Measurements from ENCODE around the gene FAM78A. TPM values are rescaled to one million over a fixed set of nuclear protein-coding genes. Genes with fewer than 3 reads are reported as not detected.
A peak's percentile ranks its signal among the peaks of the same experiment; 100 is the strongest.

The FAM78A gene
- total RNA-seq, 1 donor from 2014 or later: 3.7 TPM

GRCh38 chr9:131239161-131239975, 36.9 kb downstream of the FAM78A start:
- DNase-seq (ENCODE audit: low read depth, low spot score): no peak

DNA sequence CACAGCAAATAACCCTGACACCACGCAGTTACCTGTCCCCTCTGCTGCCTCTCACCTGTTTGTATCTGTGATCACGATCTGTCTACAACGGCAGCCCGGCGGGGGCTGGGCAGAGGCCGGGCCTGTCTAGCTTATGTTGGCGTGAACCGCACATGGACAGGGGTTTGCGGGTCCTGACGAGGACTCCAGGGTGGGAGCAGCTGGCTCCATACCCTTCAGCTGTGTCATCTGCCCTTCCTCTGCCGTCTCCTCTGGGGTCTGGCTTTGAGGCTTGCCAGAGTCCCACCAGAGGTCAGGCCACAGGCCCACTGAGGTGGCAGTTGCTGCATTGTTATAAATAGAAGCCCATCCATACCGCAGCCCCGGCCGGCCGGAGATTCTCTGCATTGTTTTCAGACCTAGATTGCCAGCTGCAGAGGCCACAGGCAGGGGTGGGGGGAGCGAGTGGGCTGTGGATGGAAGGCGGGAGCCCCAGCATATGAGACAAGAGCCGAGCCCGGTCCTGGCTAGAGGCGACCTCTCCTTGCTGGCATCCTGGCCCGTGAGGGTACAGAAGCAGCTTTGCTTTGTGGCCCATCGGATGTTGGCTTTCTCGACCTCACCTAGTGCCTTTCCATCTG, 37.8 kb downstream of the FAM78A start:
- DNase-seq (ENCODE audit: low read depth, low spot score): no peak

DNA sequence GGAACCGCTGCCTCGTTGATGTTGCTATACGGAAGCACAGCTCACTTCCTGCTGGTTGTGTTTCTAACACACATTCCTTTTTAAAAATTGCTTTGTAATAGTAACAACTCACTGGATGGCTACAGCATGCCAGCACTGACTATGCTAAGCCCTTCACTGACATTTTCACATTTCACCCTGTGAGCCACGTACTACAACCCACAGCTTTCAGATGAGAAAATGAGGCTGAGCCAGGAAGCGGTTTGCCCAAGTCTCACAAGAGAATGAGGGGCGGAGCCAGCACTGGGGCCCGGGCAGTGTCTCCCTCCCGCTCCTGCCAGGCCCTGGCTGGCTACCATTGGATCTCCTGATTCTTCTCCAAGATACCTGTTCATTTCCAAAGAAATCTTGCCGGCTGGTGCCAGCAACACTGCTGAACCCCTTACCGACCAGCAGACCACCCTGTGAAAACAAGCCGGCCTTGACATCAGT, 38.3 kb downstream of the FAM78A start:
- peak; percentile 68 for DNase-seq (ENCODE audit: low read depth, low spot score)

- DNase-seq (ENCODE audit: low read depth, low spot score): no peak
Observed at GRCh38 chr9:131237291-131237690, 39.0 kb downstream of the FAM78A start.

DNA sequence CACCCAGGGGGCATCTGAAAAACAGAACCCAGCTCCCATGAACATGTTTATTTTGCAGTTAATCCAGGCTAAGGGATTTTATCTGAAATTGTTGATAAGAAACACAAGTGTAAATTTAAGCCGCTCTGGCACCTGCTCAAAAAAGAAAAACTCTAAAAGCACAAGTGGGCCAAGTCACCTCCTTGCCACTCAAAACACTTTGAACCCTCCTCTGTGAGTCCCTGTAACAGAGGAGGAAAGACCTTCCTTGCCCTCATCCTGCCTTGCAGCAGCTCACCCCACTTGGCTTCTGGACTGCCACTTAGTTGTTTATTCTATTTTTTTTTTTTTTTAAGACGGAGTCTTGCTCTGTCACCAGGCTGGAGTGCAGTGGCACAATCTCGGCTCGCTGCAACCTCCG, 39.5 kb downstream of the FAM78A start:
- DNase-seq (ENCODE audit: low read depth, low spot score): no peak

- no peak for DNase-seq (ENCODE audit: low read depth, low spot score)
Observed at GRCh38 chr9:131236161-131236560, 40.1 kb downstream of the FAM78A start.

DNA sequence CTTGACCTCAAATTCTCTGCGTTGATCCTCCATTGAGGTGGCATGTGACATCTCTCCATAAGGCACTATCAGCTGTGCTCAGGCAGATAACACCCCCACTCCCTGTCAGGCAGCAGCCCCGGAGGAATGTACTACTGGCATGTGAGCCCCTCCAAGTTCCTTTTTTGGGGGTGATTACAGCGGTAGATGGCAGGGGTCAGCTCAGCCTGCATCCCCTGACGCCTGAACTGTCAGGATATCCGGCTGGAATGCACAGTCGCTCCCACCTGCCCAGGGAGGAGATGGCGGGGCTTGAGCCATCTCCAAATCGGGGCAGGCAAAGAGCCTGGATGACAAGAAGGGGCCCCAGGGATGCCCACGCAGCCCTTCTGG, 40.8 kb downstream of the FAM78A start:
- no peak for DNase-seq (ENCODE audit: low read depth, low spot score)

GRCh38 chr9:131234799-131235479, 41.4 kb downstream of the FAM78A start:
- DNase-seq (ENCODE audit: low read depth, low spot score): no peak

DNA sequence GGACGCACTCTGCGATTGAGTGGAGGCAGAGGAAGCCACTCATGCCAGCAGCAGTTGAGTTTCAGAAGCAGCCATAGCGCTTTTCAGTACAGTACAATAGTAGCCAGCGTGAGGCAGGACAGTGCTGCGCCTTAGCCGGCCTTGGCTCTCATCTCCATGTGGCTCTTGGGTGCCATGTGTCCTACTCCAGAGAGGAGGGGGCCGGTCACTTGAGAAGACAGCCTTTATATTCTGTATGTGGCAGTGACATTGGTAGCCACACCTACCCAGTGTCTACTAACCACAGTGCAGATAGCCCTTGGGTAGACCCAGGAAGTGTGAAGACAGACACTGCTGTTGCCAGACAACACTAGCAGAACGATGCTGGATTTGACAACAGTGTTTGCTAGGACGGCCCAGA, 42.3 kb downstream of the FAM78A start:
- DNase-seq (ENCODE audit: low read depth, low spot score): no peak

- DNase-seq (ENCODE audit: low read depth, low spot score): no peak
Observed at GRCh38 chr9:131233556-131233955, 42.8 kb downstream of the FAM78A start.

DNA sequence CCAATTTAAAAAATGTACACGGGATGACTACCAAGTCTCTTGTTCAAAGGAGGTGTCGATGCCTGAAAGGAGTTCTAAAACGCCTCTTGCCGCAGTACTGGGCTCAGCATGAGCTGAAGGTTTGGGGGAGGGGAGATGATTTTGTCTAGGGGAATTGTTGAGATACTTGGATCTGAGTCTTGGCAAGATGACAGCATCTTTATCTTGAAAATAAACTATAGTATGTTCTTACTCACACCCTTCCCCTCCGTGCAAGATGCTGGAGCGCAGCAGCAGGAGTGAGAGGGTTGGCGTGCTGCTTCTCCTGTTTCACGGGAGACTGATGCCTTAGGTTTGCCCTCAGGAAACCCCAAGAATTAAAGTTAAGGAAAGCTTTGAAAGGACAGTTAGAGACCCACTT, 47.3 kb downstream of the FAM78A start:
- no peak for DNase-seq (ENCODE audit: low read depth, low spot score)

DNA sequence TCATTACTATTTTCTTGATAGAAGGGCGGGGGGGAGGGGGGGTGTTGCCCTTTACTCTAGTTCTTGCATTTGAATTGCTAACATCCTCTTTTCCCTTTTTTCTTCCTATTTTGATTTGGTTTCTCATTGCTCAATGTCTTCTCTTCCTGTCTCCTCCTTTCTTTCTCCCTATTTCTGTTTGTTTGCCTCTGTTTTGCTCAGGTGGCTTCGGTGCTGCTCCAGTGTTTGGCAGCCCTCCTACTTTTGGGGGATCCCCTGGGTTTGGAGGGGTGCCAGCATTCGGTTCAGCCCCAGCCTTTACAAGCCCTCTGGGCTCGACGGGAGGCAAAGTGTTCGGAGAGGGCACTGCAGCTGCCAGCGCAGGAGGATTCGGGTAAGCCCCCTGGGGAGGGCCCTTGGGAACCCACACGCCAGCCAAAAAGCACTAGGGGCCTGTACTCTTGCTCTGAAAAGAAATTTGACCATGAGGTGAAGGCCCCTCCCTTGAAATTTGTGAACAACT, 48.3 kb downstream of the FAM78A start:
- no peak for DNase-seq (ENCODE audit: low read depth, low spot score)

DNA sequence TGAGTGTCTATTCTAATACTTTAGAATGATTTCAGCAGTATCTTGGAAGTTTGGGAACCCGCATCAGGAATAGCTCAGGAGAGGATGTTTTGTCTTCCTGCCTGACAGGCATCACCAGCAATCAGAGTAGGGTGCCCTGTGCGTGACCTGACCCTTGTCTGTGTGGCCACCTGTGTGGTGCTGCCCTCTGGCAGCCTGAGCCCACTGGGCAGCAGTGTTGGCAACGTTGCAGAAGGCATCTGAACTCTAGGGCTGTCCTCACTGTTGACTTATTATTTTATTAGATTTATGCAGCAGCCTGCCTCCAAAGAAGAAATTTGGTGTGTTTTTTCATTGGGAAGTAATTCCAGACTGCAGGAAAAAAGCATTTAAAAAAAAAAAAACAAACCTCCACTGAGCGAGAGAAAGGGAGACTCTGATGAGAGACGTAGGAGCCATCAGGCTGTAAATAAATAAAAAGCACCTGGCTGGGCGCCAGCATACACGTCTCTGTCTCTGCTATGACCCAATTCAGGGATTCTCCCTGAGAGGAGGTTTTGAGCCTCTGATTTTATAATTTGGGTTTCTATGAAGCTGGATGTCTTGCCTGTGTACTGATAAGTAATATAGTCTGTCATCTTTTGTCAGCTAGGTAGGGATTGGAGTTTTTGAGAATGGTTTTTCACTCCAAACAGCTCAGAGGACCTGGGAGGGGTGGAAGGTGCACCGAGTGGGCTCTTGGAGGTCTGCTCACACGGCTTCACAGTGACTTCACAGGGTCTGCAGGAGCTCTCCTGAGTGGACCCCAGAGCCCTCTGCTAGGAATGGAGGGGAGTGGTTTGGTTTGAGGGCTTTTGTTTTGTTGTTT, 49.0 kb downstream of the FAM78A start:
- DNase-seq (ENCODE audit: low read depth, low spot score): no peak

GRCh38 chr9:131226226-131226625, 50.1 kb downstream of the FAM78A start:
- DNase-seq (ENCODE audit: low read depth, low spot score): no peak

DNA sequence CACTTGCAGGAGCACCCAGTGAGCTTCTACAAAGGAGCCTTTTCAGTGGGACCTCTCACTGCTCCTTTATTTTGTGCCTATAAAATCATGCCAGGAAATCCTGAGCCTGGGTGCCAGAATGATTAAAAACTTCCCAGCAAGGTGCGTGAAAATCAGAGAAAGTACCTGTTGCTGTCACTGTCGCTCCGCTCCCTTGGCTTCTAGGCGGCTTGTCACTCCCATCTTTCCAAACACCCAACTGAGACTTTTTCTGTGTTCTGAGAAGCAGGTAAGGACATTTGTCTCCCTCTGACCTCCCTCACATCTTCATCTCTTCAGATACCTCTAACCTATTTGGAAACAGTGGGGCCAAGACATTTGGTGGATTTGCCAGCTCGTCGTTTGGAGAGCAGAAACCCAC, 53.9 kb downstream of the FAM78A start:
- DNase-seq (ENCODE audit: low read depth, low spot score): no peak

DNA sequence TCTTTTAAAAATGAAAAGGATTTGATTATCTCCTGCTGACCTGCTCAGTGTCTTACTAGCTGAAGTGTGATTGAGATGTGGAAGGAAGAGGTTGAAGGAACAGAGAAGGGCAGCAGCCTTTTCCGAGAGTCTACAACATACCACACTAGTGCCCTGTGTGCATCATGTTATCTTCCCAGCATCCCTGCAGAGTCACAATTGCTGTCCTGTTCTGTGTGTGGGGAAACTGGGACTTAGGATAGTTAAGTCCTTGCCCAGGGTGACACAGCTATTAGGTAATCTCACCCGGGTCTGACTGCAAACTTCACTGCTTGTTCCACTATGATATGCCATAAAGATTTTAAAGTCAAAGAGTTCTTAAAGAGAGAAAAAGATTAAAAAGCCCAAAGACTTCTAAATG, 55.8 kb downstream of the FAM78A start:
- no peak for DNase-seq (ENCODE audit: low read depth, low spot score)

GRCh38 chr9:131218370-131218769, 57.9 kb downstream of the FAM78A start:
- no peak for DNase-seq (ENCODE audit: low read depth, low spot score)

DNA sequence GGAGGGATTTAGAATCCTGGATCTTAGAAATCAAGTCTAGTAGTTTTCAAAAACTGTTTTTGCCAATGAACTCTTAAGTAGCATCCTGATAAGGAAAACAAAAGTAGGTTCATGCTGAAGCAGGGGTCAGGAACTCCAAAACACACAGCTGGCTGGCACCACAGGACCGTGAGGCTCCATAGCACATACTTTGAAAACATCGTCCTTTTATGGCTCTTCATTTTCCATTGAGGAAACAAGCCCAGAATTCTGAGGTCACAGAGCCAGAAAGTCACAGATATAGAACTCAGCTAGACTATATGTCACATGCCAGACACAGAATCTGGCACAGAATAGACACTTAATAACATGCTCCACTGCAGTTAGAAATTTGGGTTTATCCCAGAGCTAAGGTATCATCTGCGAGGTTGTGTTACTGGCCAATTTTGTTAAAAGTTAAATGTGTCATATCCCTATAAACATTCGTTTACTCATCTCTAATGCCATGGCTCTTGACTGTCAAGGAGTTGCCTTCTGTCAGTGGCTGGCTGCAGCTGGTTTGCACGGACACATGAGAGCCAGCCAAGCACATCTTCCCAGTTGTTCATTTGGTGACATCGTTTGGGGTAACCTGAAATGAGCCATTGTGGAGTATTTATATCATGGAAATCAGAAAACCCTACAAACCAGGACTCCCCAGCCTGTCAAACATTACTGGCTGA, 58.8 kb downstream of the FAM78A start:
- DNase-seq (ENCODE audit: low read depth, low spot score): no peak

DNA sequence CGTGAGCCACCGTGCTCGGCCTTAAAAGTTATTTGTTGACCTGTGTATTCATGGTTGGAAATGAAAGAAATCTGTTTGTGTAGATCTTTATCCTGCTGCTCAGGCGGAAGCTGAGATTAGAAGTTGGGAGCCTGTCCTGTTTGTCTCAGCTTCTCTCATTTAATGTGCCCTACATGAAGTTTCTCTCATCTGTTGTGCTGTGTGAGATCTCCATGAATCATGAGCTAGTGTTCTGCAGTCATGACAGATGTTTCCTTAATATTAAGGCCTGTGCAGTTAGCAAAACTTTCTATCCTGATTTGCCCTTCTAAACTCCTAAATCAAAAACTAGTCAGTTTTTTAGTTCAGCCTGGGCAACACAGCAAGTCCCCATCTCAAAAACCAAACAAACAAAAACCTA, 59.5 kb downstream of the FAM78A start:
- peak; percentile 63 for DNase-seq (ENCODE audit: low read depth, low spot score)

GRCh38 chr9:131214876-131215275, 61.4 kb downstream of the FAM78A start:
- DNase-seq (ENCODE audit: low read depth, low spot score): peak; percentile 64
